ENCODE data around the gene UBQLN4.

- TF ChIP-seq CTCF (IDR thresholded peaks at IDR 0.05) (no peak), POLR2A (IDR thresholded peaks at IDR 0.05) (no peak)
These were observed 12.3 kb upstream of the UBQLN4 start for GRCh38 chr1:156065871-156066270.
